HFF-Myc (cell line): ENCODE results near the gene CAV2.

Experiments
- DNase-seq: peaks from one replicate; pipeline ENCODE4 v3.0.0-alpha.2; 2011; ENCODE audit warnings: low read depth; ENCODE audit errors: extremely low read depth
- H3K4me3 ChIP-seq: replicated peaks from 2 replicates; pipeline ENCODE4 v1.5.1; 2011; ENCODE audit warnings: low read depth, mild to moderate bottlenecking, control low read depth, low read length
- CTCF ChIP-seq: IDR thresholded peaks from 2 replicates; pipeline ENCODE4 v1.5.1; 2012; ENCODE audit warnings: mild to moderate bottlenecking, low read depth, low read length, control low read depth; ENCODE audit errors: missing control alignments

The CAV2 gene

GRCh38 chr7:116461500-116461899, 38.0 kb upstream of the CAV2 start:
- TF ChIP-seq CTCF: no peak
- H3K4me3 ChIP-seq: no peak overlapping the region
- DNase-seq: no peak

GRCh38 chr7:116463956-116464355, 35.6 kb upstream of the CAV2 start:
- no peak overlapping the region for H3K4me3 ChIP-seq
- DNase-seq: no peak
- TF ChIP-seq CTCF: no peak

GRCh38 chr7:116464375-116464774, 35.2 kb upstream of the CAV2 start:
- no peak for DNase-seq
- no peak overlapping the region for H3K4me3 ChIP-seq
- TF ChIP-seq CTCF: no peak

- DNase-seq: no peak
- no peak for TF ChIP-seq CTCF
- H3K4me3 ChIP-seq: no peak overlapping the region
Measured at GRCh38 chr7:116465125-116465524, 34.4 kb upstream of the CAV2 start.

- H3K4me3 ChIP-seq: no peak overlapping the region
- no peak for DNase-seq
- no peak for TF ChIP-seq CTCF
Measured at GRCh38 chr7:116468534-116468933, 31.0 kb upstream of the CAV2 start.

GRCh38 chr7:116477625-116478024, 21.9 kb upstream of the CAV2 start:
- no peak for DNase-seq
- no peak for TF ChIP-seq CTCF
- no peak overlapping the region for H3K4me3 ChIP-seq

- H3K4me3 ChIP-seq: no peak overlapping the region
- no peak for TF ChIP-seq CTCF
- no peak for DNase-seq
Measured at GRCh38 chr7:116478834-116479233, 20.7 kb upstream of the CAV2 start.
